Mammary epithelial cell (primary cell): ENCODE measurements around the gene CMKLR1.

Source experiments
- EZH2 ChIP-seq: IDR thresholded peaks from 2 replicates; pipeline ENCODE4 v1.6.1; 2012; ENCODE audit warnings: low read length, inconsistent platforms, borderline replicate concordance
- TF ChIP-seq, protein P1 (sequence below), 2 donors: IDR thresholded peaks in 1 of 2; conservative IDR thresholded peaks in 1 of 2; 2 replicates each; pipeline ENCODE4 v1.5.1; 2011 to 2012; ENCODE audit warnings: inconsistent platforms in 2 of 2, low read length in 2 of 2, mild to moderate bottlenecking in 2 of 2, control low read depth in 1 of 2, low read depth in 1 of 2; ENCODE audit not compliant: insufficient read depth in 1 of 2; ENCODE audit errors: extremely low read depth in 1 of 2

GRCh38 chr12:108369736-108370396 is 30.8 kb upstream of the CMKLR1 start:
- TF ChIP-seq, protein P1, sequence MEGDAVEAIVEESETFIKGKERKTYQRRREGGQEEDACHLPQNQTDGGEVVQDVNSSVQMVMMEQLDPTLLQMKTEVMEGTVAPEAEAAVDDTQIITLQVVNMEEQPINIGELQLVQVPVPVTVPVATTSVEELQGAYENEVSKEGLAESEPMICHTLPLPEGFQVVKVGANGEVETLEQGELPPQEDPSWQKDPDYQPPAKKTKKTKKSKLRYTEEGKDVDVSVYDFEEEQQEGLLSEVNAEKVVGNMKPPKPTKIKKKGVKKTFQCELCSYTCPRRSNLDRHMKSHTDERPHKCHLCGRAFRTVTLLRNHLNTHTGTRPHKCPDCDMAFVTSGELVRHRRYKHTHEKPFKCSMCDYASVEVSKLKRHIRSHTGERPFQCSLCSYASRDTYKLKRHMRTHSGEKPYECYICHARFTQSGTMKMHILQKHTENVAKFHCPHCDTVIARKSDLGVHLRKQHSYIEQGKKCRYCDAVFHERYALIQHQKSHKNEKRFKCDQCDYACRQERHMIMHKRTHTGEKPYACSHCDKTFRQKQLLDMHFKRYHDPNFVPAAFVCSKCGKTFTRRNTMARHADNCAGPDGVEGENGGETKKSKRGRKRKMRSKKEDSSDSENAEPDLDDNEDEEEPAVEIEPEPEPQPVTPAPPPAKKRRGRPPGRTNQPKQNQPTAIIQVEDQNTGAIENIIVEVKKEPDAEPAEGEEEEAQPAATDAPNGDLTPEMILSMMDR (conservative IDR thresholded peaks at IDR 0.05 in 1 of 2, IDR thresholded peaks at IDR 0.05 in 1 of 2; ENCODE audit: extremely low read depth in 1 of 2, insufficient read depth in 1 of 2, low read depth in 1 of 2, low read length in 2 of 2), result no peak
- TF ChIP-seq EZH2, result no peak
